K562 (cell line): Measurements from ENCODE around the gene ACSS2. TPM values are rescaled to one million over a fixed set of nuclear protein-coding genes. Genes with fewer than 3 reads are reported as not detected.

Experiments
- ATAC-seq: fragments of 200-7000 bp; cut with Tn5 transposase; 3 replicates; pipeline ENCODE4 v1.9.1; 2020; ENCODE audit warnings: moderate library complexity
- BruUV-seq: library from RNA; stranded (reverse); fragments of 400-500 nt; replicated peaks from 2 replicates; lab custom pipeline; 2021; lab: Mats Ljungman, UMichigan
- CTCF ChIA-PET: fragments of 300-600 bp; formaldehyde crosslinking; extraction: SDS; loops from one replicate; lab custom pipeline; 2021; ENCODE audit warnings: low intra/inter-chr PET ratio; lab: Yijun Ruan, JAX
- POLR2A ChIA-PET: fragments of 300-600, 350-650 bp; sonication (Branson Sonifier 250); formaldehyde crosslinking; extraction: SDS; loops from one replicate; lab custom pipeline; 2021; ENCODE audit warnings: antibody characterized with exemption, inconsistent platforms; lab: Yijun Ruan, JAX
- DNase-seq, 4 experiments: peaks; one replicate each; pipeline versions ENCODE4 v3.0.0 to v3.0.0-alpha.2; 2011 to 2018; ENCODE audit warnings: low spot score in 3 of 4, mixed read lengths in 3 of 4; ENCODE audit errors: extremely low read depth in 1 of 4
- FAIRE-seq: peaks from 2 replicates; lab custom pipeline; 2011; peaks lifted over from hg19 to GRCh38; lab: Jason Lieb, UNC
- H2AFZ ChIP-seq: 2 replicates; pipeline ENCODE4 v1.6.0; 2011; ENCODE audit warnings: low read depth, low read length, control low read depth, inconsistent platforms
- H3K27ac ChIP-seq: fragments of 200-600 bp; 3 replicates; pipeline ENCODE4 v1.8.0; 2011; ENCODE audit warnings: low read depth, mild to moderate bottlenecking, control low read depth, inconsistent platforms, low read length, moderate library complexity, mixed read lengths; ENCODE audit errors: extremely low read depth
- H3K27me3 ChIP-seq, 2 experiments: fragments of 300-600 bp in 1 of 2; 2 replicates in 1 of 2; 3 replicates in 1 of 2; pipeline versions ENCODE4 v1.6.0 to v1.8.0; 2011; ENCODE audit warnings: inconsistent platforms in 2 of 2, low read length in 2 of 2, mild to moderate bottlenecking in 1 of 2, mixed read lengths in 1 of 2, moderate library complexity in 1 of 2; ENCODE audit not compliant: control insufficient read depth in 2 of 2, insufficient read depth in 2 of 2
- H3K36me3 ChIP-seq: fragments of 300-600 bp; 3 replicates; pipeline ENCODE4 v1.8.0; 2011; ENCODE audit warnings: mild to moderate bottlenecking, low read length, inconsistent platforms; ENCODE audit not compliant: control insufficient read depth, insufficient read depth
- H3K4me1 ChIP-seq, 2 experiments: fragments of 200-600 bp in 1 of 2; replicated peaks in 1 of 2; 2 replicates in 1 of 2; 3 replicates in 1 of 2; pipeline versions ENCODE4 v1.5.1 to v1.8.0; 2011; ENCODE audit warnings: inconsistent platforms in 2 of 2, low read length in 2 of 2, mild to moderate bottlenecking in 1 of 2, mixed read lengths in 1 of 2, moderate library complexity in 1 of 2; ENCODE audit not compliant: control insufficient read depth in 2 of 2, insufficient read depth in 2 of 2
- H3K4me2 ChIP-seq: 2 replicates; pipeline ENCODE4 v1.6.1; 2011; ENCODE audit warnings: low read length, control low read depth, inconsistent platforms, mixed read lengths; ENCODE audit not compliant: insufficient read depth
- H3K4me3 ChIP-seq: fragments of 200-600 bp; sonication (generic), shearing (Covaris generic); 2 replicates; pipeline ENCODE4 v1.5.1; 2016; ENCODE audit warnings: control low read depth, inconsistent platforms
- H3K79me2 ChIP-seq: fragments of 200-600 bp; 3 replicates; pipeline ENCODE4 v1.8.0; 2011; ENCODE audit warnings: low read length, inconsistent platforms; ENCODE audit not compliant: control insufficient read depth, insufficient read depth
- H3K9ac ChIP-seq, 2 experiments: 2 replicates each; pipeline versions ENCODE4 v1.6.0 to v1.6.1; 2011; ENCODE audit warnings: low read depth in 2 of 2, low read length in 2 of 2, control low read depth in 1 of 2, inconsistent platforms in 1 of 2, mild to moderate bottlenecking in 1 of 2, mixed read lengths in 1 of 2; ENCODE audit not compliant: insufficient read depth in 1 of 2
- H3K9me1 ChIP-seq: one replicate; pipeline ENCODE4 v1.6.0; 2011; ENCODE audit warnings: inconsistent platforms, mild to moderate bottlenecking, low read length, moderate library complexity; ENCODE audit not compliant: control insufficient read depth, insufficient read depth
- H3K9me3 ChIP-seq: replicated peaks from 2 replicates; pipeline ENCODE4 v1.5.1; 2011; ENCODE audit warnings: low read depth, low read length, inconsistent platforms; ENCODE audit not compliant: control insufficient read depth, insufficient read depth
- H4K20me1 ChIP-seq: replicated peaks from 2 replicates; pipeline ENCODE4 v1.6.1; 2011; ENCODE audit warnings: low read length, inconsistent platforms, mixed read lengths; ENCODE audit not compliant: control insufficient read depth, insufficient read depth
- FOXA1 ChIP-seq: fragments of 450-650 bp; IDR thresholded peaks from 2 replicates; pipeline ENCODE4 v1.6.1; 2016; ENCODE audit warnings: mild to moderate bottlenecking, borderline replicate concordance
- HMGXB4 ChIP-seq: sonication (generic); formaldehyde crosslinking; IDR thresholded peaks from 2 replicates; pipeline ENCODE4 v1.8.1; 2023; ENCODE audit warnings: mild to moderate bottlenecking, missing genetic modification reagents
- KHSRP ChIP-seq: fragments of 450-650 bp; IDR thresholded peaks from 2 replicates; pipeline ENCODE4 v1.6.1; 2017
- LCOR ChIP-seq: sonication (generic); formaldehyde crosslinking; IDR thresholded peaks from 2 replicates; pipeline ENCODE4 v1.8.0; 2022; ENCODE audit warnings: mild to moderate bottlenecking, missing genetic modification reagents
- RERE ChIP-seq: sonication (generic); formaldehyde crosslinking; IDR thresholded peaks from 2 replicates; pipeline ENCODE4 v1.8.0; 2023; ENCODE audit warnings: missing genetic modification reagents, mild to moderate bottlenecking, borderline replicate concordance
- RNF219 ChIP-seq: fragments of 250-450 bp; sonication (Bioruptor Pico); IDR thresholded peaks from 2 replicates; pipeline ENCODE4 v1.5.0; 2022; ENCODE audit warnings: mild to moderate bottlenecking
- SNRNP70 ChIP-seq: fragments of 200-400 bp; formaldehyde crosslinking; optimal IDR thresholded peaks from 2 replicates; pipeline ENCODE3; 2017; ENCODE audit warnings: low read depth, low read length
- TAL1 ChIP-seq: fragments of 450-650 bp; IDR thresholded peaks from 2 replicates; pipeline ENCODE4 v1.6.1; 2016; ENCODE audit warnings: mild to moderate bottlenecking
- ZC3H8 ChIP-seq: fragments of 450-650 bp; IDR thresholded peaks from 2 replicates; pipeline ENCODE4 v1.6.1; 2017
- ZKSCAN3 ChIP-seq: fragments of 250-450 bp; sonication (Bioruptor Pico); IDR thresholded peaks from 2 replicates; pipeline ENCODE4 v1.4.0; 2020
- ZNF197 ChIP-seq: fragments of 200-800 bp; sonication (Bioruptor generic); IDR thresholded peaks from 2 replicates; pipeline ENCODE4 v1.6.1; 2016; ENCODE audit warnings: low read depth, missing genetic modification characterization, missing compliant biosample characterization
- WGBS: fragments of 100-300 bp; shearing (Covaris generic); methylation state at CpG from one replicate; pipeline ENCODE4 v1.1.6; 2016; ENCODE audit warnings: low coverage, mixed read lengths; ENCODE audit not compliant: insufficient coverage; ENCODE audit errors: missing lambda C conversion rate; 5-methylcytosine and 5-hydroxymethylcytosine counted together
- in situ Hi-C: fragments of 300-500 bp; cut with MboI; formaldehyde crosslinking; loops from 4 replicates; pipeline ENCODE4 v1.15.0; 2018; ENCODE audit warnings: inconsistent platforms, mixed read lengths
- intact Hi-C: fragments of 100-400 bp; cut with micrococcal nuclease; formaldehyde crosslinking; loops from 2 replicates; pipeline ENCODE4 v1.14.2; 2022
- polyA plus RNA-seq, 8 experiments: library from polyadenylated mRNA; depleted of rRNA in 4 of 8; stranded (reverse) in 5 of 8; unstranded in 3 of 8; fragments of >200 nt; fragmentation: Nextera tagmentation in 2 of 8; fragmentation: Illumina TruSeq in 1 of 8; extraction: Ambion mirVana in 2 of 8; extraction: Trizol in 1 of 8; gene quantifications; 2 replicates each; pipeline versions ENCODE4 v1.2.1 to v1.2.3, GENCODE V29; 2011 to 2014; ENCODE audit warnings: inconsistent platforms in 1 of 8, missing spikeins in 1 of 8
- total RNA-seq, 7 experiments: library from RNA; depleted of rRNA in 6 of 7; stranded (reverse); fragments of >200 nt in 6 of 7; fragmentation: Illumina TruSeq in 2 of 7; extraction: Trizol in 2 of 7; gene quantifications; 2 replicates each; pipeline versions ENCODE4 v1.2.1 to v1.2.3, GENCODE V29; 2011 to 2021; ENCODE audit warnings: low replicate concordance in 1 of 7

Gene ACSS2
- total and polyA plus RNA-seq, 9 of the 15 experiments (the other 6 are each of a cell fraction or from before 2014, with no cell fraction given): 21.9 to 246 (median 66.2) TPM

GRCh38 chr20:34915131-34915530, 38.7 kb downstream of the ACSS2 start:
- H3K27ac ChIP-seq: no peak overlapping the region
- FAIRE-seq (no peak), DNase-seq (no peak), ATAC-seq (no peak)
- H3K9me3 ChIP-seq: no peaks in the 10 kb centered on the region
- peaks cover 4 to 13% of the 10 kb centered on the region in 2 experiments; a peak in 3 of 5 replicates for H3K4me1 ChIP-seq
- BruUV-seq: no TSS peak
- H4K20me1 ChIP-seq: no peaks in the 10 kb centered on the region; the same call in 1 of the 2 replicates
- CTCF ChIA-PET: no interaction called here
- H3K27me3 ChIP-seq: no peaks in the 10 kb centered on the region
- H3K4me2 ChIP-seq: no peak overlapping the region
- POLR2A ChIA-PET: interaction anchor here (0.5 kb wide), 1 partner anchor 11 kb away, joined by 4 read pairs; no protein-coding TSS in a partner anchor
- 89% methylated on average over 4 of the region's 4 CpGs for WGBS
- H3K9me1 ChIP-seq: no peaks in the 10 kb centered on the region
- TF ChIP-seq RNF219 (CRISPR knock-in tag) (no peak), KHSRP (no peak), SNRNP70 (no peak), ZNF197 (CRISPR knock-in tag) (no peak), RERE (CRISPR knock-in tag) (no peak), TAL1 (no peak), ZKSCAN3 (CRISPR knock-in tag) (no peak), HMGXB4 (CRISPR knock-in tag) (no peak), LCOR (CRISPR knock-in tag) (no peak), FOXA1 (no peak), ZC3H8 (no peak)
- no peak overlapping the region for H3K4me3 ChIP-seq
- H3K9ac ChIP-seq: 0 out of 4 replicates have a peak overlapping the region, but pooled peaks of 1 of the 2 experiments have one; percentile 48
- H2AFZ ChIP-seq: no peak overlapping the region
- intact Hi-C loops (no loop called here), in situ Hi-C loops (no loop called here)
- no peaks in the 10 kb centered on the region for H3K79me2 ChIP-seq
- H3K36me3 ChIP-seq: peaks cover 67% of the 10 kb centered on the region
